T1000 (cell line): ENCODE results near the gene ATP2C1.

ENCODE experiments used
- DNase-seq: peaks from one replicate; lab custom pipeline; 2025; ENCODE audit warnings: mixed read lengths; lab: John Stamatoyannopoulos, UW

Gene ATP2C1

DNA sequence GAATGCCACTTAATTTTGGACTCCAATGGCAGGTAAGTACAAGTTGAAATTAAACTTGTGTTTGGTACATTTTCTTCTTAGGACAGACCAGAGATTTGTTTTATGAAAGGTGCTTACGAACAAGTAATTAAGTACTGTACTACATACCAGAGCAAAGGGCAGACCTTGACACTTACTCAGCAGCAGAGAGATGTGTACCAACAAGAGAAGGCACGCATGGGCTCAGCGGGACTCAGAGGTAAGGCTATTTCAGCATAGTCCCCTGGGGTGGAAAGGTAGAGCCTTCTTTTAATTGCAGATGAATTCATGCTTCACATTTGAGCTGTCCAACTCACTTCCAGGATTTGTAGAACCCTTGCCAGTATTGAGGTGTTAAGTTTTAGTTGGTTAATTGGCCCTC, 81.4 kb downstream of the ATP2C1 start:
- DNase-seq, result no peak

GRCh38 chr3:130976706-130977105, 82.8 kb downstream of the ATP2C1 start:
- no peak for DNase-seq

- DNase-seq, result no peak
Measured at GRCh38 chr3:130979117-130979516, 85.2 kb downstream of the ATP2C1 start.

GRCh38 chr3:130981469-130981868, 87.6 kb downstream of the ATP2C1 start:
- no peak for DNase-seq

DNA sequence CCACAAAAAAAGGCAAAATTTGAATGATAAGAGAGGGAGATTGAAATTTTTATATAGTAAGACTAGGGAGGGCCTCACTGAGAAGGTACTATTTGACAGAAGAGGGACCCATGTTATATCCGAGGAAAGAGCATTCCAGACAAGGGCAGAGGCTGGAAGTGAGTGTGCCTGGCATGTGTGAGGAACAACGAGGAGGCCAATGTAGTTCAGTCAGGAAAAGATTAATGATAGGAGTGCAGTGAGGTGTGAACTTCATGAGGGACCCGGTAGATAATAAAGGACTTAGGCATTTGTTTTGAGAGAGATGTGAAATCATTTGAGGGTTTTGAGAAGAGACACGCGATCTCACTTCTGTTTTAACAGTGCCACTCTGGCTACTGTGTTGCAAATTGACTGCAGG, 96.4 kb downstream of the ATP2C1 start:
- DNase-seq, result no peak

DNA sequence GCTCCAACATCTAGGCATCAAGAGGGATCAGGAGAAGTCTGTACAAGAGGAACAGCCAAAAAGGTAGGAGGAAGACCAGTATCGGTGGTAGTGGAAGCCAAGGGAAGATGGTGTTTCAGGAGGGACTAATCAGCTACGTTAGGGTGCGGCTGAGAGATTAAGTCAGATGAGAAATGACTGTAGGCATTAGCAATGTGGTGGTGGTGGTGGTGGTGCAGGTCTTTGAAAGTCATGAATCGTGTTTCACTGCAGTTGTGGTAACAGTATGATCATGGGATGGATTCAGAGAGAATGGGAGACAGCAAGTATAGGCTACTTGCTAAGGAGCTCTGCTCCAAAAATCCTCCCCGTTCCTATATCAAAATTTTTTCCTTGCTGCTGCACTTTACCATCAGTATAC, 97.2 kb downstream of the ATP2C1 start:
- DNase-seq, result no peak

- DNase-seq, result no peak
Measured at GRCh38 chr3:130992344-130992743, 98.5 kb downstream of the ATP2C1 start.

- no peak for DNase-seq
Measured at GRCh38 chr3:130997289-130997688, 103.4 kb downstream of the ATP2C1 start.

DNA sequence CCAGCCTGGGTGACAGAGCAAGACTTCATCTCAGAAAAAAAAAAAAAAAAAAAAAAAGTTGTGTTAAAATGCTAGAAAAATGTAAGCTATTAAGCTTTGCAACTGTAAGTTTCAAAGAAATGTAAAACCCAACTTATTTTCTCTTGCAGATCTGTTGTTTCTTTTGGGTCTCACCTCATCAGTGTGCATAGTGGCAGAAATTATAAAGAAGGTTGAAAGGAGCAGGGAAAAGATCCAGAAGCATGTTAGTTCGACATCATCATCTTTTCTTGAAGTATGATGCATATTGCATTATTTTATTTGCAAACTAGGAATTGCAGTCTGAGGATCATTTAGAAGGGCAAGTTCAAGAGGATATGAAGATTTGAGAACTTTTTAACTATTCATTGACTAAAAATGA, 107.2 kb downstream of the ATP2C1 start:
- DNase-seq, result no peak

DNA sequence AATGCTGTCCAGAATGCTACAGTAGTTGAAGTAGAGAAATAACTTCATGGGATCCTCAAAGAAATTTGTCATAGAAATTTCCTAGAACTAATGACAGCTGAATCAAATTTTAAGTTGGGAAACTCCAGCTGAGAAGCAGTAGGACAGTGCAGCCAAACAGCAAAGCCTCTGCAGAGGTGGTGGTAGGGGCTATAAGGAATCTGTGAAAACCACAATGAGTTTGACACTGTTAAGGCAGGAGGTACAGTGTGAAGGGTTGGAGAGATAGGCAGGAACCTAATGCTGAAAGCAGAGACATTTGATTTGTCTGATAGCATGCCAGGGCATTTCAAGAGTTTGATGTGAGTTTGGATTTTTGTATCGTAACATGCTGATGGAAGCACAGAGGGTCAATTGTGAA, 110.7 kb downstream of the ATP2C1 start:
- no peak for DNase-seq

- no peak for DNase-seq
Measured at GRCh38 chr3:131007256-131007655, 113.4 kb downstream of the ATP2C1 start.

DNA sequence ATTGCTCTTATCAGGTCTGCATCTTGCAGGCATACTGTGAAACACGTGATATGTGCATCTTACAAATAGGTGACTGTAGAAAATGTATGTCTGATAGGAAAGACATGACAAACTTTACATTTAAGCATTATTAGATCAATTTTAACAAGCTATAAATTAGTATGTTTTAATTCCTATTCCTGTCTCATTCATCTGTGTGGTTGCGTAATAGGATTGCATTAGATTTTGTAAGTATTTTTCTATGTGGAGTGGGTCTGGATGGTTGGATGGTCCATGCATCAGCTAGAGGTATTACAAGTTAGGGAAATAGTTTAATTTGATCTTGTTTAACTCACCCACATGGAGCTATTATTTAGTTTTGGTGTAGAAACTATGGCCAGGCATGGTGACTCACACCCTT, 113.9 kb downstream of the ATP2C1 start:
- DNase-seq, result no peak

DNA sequence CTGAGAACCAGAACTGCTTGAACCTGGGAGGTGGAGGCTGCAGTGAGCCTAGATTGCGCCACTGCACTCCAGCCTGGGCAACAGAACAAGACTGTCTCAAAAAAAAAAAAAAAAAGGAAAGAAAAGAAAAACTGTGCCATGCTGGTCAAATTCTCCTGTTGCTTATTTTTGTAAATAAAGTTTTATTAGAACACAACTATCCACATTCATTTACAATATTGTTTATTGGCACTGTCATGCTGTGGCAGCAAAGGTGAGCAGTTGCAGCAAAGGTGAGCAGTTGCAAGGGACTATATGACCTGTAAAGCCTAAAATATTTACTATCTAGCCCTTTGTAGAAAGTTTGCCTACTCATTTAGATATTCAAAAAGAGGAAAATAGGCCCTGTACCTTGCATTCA, 114.4 kb downstream of the ATP2C1 start:
- no peak for DNase-seq

DNA sequence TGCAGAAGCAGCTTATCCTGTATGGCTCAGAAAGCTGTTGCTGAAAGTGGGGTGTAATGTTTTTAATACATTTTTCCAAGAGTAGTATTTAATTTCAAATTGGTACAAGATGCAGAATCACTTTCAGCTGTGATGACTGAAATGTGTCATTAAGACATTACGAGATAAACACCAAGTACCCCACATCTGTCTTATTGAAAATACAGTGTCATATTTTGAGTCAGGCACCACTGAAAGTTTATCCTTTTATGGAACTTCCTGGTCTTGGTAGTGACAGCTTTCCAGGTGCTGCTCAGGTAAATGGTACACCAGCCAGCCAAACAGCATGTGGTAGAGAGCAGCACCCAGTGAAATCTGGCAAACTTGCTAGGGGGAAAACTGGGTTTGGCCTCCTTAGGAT, 115.8 kb downstream of the ATP2C1 start:
- DNase-seq, result no peak

GRCh38 chr3:131018970-131019369, 125.1 kb downstream of the ATP2C1 start:
- no peak for DNase-seq

- no peak for DNase-seq
Measured at GRCh38 chr3:131020122-131020693, 126.3 kb downstream of the ATP2C1 start.

DNA sequence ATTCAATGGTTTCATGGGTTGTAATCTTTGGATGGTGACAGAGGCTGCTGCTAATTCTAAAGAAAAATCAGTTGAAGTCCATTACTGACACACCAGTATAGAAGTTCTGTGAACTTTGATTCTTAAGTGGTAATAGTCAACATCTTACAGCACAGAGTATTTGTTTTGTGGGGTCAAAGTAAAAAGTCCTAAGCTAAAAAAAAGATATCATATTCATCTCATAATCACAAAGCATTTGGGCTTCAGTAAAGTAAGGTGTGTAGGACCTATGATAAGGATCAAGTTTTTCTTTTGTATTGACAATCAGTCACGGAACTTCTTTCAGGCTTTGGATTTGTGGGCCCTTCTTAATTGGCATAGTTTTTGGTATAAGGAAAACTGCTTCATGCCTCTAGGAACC, 131.7 kb downstream of the ATP2C1 start:
- DNase-seq, result no peak

- DNase-seq, result peak; percentile 82
Measured at GRCh38 chr3:131026321-131027151, 132.7 kb downstream of the ATP2C1 start, which contains the start of the genes ASTE1 and NEK11. Gene ASTE1 (minus strand): TSS chr3:131026825. CDS start chr3:131025306, 1,519 bp downstream. Gene NEK11 (plus strand): TSS chr3:131026877. CDS start chr3:131029709, 2,832 bp downstream.

- no peak for DNase-seq
Measured at GRCh38 chr3:131028844-131029243, 135.0 kb downstream of the ATP2C1 start.

DNA sequence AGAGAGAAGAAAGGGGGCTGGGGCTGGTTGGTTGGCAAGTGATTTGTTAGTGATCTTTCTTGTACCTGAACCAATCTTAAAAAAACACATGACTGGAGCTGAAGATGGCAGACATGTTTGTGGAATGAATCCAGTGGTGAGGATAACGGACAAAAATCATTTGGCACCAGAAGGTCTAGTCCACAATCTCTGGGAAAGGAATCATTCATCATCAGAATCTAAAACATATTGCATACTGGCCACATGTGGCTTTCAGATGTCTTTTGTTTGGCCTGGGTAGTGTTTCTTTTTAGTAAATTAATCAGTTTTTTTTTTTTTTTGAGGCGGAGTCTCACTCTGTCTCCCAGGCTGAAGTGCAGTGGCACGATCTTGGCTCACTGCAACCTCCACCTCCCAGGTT, 137.8 kb downstream of the ATP2C1 start:
- DNase-seq, result no peak

- DNase-seq, result no peak
Measured at GRCh38 chr3:131033480-131034080, 139.7 kb downstream of the ATP2C1 start.

DNA sequence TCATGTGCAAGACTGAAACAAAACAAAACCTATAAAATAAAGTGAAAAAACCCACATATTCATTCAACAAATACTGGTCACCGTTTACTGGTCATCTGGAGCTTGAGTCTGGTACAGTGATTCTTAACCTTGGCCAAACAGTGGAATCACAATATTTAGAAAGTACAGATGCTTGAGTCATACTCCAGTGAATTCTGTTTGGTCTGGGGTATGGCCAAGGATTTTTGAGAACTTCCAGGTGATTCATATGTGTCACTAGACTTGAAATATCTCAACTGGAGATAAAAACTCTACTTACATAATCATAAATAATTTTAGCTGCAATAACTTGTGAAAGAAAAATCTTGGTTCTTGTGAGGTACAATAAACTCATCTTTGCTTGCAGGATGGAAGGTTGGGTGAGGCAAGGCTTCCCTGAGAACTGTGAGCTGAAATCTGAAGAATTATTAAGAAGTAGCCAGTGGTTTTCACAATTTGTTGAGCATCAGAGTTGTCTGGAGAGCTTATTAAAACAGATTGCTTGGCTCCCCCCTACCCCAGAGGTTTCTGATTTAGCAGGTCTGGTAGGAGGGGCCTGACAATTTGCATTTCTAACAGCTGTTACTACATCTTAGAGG, 142.4 kb downstream of the ATP2C1 start:
- no peak for DNase-seq

DNA sequence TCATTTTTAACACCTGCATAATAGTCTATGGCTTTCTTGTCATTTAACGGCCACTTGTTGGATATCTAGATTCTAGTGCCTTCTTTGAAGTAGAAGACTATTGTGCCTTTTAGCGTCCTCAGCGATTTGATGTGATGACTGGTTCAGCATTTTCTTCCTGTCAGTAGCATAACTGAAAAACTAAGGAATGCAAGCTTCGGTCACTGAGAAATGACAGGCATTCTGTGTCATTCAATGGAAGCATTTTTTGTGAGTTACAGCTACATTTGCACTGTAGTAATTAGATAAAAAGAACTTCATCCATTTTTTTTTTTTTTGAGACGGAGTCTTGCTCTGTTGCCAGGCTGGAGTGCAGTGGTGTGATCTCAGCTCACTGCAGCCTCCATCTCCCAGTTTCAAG, 143.1 kb downstream of the ATP2C1 start:
- no peak for DNase-seq
